Measurements from ENCODE around the gene ARHGDIA. TPM values are rescaled to one million over a fixed set of nuclear protein-coding genes. Genes with fewer than 3 reads are reported as not detected.
A peak's percentile ranks its signal among the peaks of the same experiment; 100 is the strongest.

The ARHGDIA gene
- total RNA-seq, 1 experiment from 2014 or later: 201 TPM

DNA sequence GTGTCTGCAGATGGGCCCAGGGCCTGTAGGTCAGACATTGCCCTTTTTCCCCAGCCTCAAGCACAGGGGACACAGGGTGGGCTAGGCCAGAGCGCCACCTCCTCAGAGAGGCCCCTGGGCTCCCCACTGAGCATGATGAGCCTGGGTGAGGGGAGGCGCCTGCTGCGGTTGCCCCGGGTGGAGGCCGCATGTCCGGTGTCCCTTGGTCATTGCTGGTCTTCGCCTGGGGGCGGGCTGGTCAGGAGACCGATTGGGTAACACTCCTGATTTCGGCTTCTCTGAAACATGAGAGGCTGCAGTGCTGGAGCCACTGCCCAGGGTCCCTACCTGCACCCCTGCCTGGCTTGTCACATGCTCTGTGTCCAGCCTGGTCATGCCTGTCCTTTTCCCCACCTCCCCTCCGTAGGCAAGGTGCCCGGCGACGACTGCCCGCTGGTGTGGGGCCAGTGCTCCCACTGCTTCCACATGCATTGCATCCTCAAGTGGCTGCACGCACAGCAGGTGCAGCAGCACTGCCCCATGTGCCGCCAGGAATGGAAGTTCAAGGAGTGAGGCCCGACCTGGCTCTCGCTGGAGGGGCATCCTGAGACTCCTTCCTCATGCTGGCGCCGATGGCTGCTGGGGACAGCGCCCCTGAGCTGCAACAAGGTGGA is 28.5 kb upstream of the ARHGDIA start:
- peaks cover 18% of the 10 kb centered on the region for H3F3A ChIP-seq (ENCODE audit: low read length, unreplicated experiment)
- H4K20me1 ChIP-seq (ENCODE audit: low read length): no peaks in the 10 kb centered on the region
- H3K27ac ChIP-seq (ENCODE audit: low read length): peak overlapping the region; percentile 100
- no peaks in the 10 kb centered on the region for H3K27me3 ChIP-seq (ENCODE audit: low read length)
- H3K4me1 ChIP-seq (ENCODE audit: insufficient read depth, low read length): peaks cover 34% of the 10 kb centered on the region
- CTCF ChIA-PET: no interaction called here
- peaks cover 19% of the 10 kb centered on the region for H3K79me2 ChIP-seq (ENCODE audit: low read length)
- no peaks in the 10 kb centered on the region for H3K9me2 ChIP-seq (replicated peaks; ENCODE audit: low read length)
- no peak for TF ChIP-seq EZH2phosphoT487 (IDR thresholded peaks at IDR 0.05; ENCODE audit: borderline replicate concordance, low read length)
- TF ChIP-seq, protein P1, sequence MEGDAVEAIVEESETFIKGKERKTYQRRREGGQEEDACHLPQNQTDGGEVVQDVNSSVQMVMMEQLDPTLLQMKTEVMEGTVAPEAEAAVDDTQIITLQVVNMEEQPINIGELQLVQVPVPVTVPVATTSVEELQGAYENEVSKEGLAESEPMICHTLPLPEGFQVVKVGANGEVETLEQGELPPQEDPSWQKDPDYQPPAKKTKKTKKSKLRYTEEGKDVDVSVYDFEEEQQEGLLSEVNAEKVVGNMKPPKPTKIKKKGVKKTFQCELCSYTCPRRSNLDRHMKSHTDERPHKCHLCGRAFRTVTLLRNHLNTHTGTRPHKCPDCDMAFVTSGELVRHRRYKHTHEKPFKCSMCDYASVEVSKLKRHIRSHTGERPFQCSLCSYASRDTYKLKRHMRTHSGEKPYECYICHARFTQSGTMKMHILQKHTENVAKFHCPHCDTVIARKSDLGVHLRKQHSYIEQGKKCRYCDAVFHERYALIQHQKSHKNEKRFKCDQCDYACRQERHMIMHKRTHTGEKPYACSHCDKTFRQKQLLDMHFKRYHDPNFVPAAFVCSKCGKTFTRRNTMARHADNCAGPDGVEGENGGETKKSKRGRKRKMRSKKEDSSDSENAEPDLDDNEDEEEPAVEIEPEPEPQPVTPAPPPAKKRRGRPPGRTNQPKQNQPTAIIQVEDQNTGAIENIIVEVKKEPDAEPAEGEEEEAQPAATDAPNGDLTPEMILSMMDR (conservative IDR thresholded peaks at IDR 0.05; ENCODE audit: low read depth, low read length): no peak
- H3K9ac ChIP-seq (ENCODE audit: low read length): peak overlapping the region; percentile 88
- H3K4me3 ChIP-seq (ENCODE audit: low read length): peak overlapping the region; percentile 43; the same call in 1 of the 2 replicates
- intact Hi-C loops (cut with micrococcal nuclease): no loop called here
- ATAC-seq (no peak), DNase-seq (no peak)
- POLR2A ChIA-PET (ENCODE audit: unreplicated experiment): no interaction called here
- H3K4me2 ChIP-seq (ENCODE audit: low read length): peak overlapping the region; percentile 84
- H3K9me3 ChIP-seq (ENCODE audit: low read length): no peaks in the 10 kb centered on the region
- no peak overlapping the region for H2AFZ ChIP-seq (ENCODE audit: low read length)
- H3K36me3 ChIP-seq (ENCODE audit: low read depth, low read length): peaks cover 12% of the 10 kb centered on the region
- BruUV-seq (replicated peaks): no TSS peak

DNA sequence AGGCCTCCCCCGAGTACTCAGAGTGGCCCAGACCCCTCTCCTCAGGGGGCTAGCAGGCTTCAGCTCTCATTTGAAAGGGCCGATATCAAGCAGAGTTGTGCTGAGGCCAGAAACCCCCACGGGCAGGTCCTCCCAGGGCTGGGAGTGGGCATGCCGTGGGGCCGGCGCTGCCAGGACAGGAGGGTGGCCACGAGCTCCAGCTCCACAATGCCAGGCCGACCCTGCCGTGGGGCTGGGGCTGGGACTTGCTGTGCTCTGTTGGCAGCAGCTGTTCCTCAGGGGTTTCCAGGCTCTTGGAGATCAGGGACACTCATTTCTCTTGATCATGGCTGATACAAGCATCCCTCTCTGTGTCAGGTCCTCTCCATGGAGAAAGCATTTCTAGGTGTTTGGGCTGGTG is 27.7 kb upstream of the ARHGDIA start:
- Histone ChIP-seq H3K4me1 (ENCODE audit: insufficient read depth, low read length) (peaks cover 34% of the 10 kb centered on the region), H2AFZ (ENCODE audit: low read length) (no peak overlapping the region), H3K79me2 (ENCODE audit: low read length) (peaks cover 24% of the 10 kb centered on the region), H4K20me1 (ENCODE audit: low read length) (no peaks in the 10 kb centered on the region), H3F3A (ENCODE audit: low read length, unreplicated experiment) (peaks cover 18% of the 10 kb centered on the region), H3K9ac (ENCODE audit: low read length) (peak overlapping the region; percentile 88), H3K9me3 (ENCODE audit: low read length) (no peaks in the 10 kb centered on the region), H3K4me3 (ENCODE audit: low read length) (peak overlapping the region; percentile 43), H3K36me3 (ENCODE audit: low read depth, low read length) (peaks cover 17% of the 10 kb centered on the region), H3K27ac (ENCODE audit: low read length) (peak overlapping the region; percentile 100), H3K9me2 (replicated peaks; ENCODE audit: low read length) (no peaks in the 10 kb centered on the region), H3K4me2 (ENCODE audit: low read length) (peak overlapping the region; percentile 84), H3K27me3 (ENCODE audit: low read length) (no peaks in the 10 kb centered on the region)
- TF ChIP-seq, protein P1 (conservative IDR thresholded peaks at IDR 0.05; ENCODE audit: low read depth, low read length): no peak
- TF ChIP-seq EZH2phosphoT487 (IDR thresholded peaks at IDR 0.05; ENCODE audit: borderline replicate concordance, low read length) (no peak), EZH2 (IDR thresholded peaks at IDR 0.05; ENCODE audit: low read length, unreplicated experiment) (no peak)
- CTCF ChIA-PET: no interaction called here
- no peak for DNase-seq
- POLR2A ChIA-PET (ENCODE audit: unreplicated experiment): no interaction called here
- intact Hi-C loops (cut with micrococcal nuclease): no loop called here
- no TSS peak for BruUV-seq (replicated peaks)
- no peak for ATAC-seq

Data from PC-3 (cell line).